IPS DF 6.9 (cell line): ENCODE measurements around the gene VPS72.
A peak's percentile ranks its signal among the peaks of the same experiment; 100 is the strongest.

Experiments
- DNase-seq: peaks from one replicate; pipeline ENCODE4 v3.0.0-alpha.2; 2013; ENCODE audit warnings: low read depth, low spot score
- H3K27ac ChIP-seq: one replicate; pipeline ENCODE4 v1.5.1; 2013; ENCODE audit warnings: low read length, control low read depth
- H3K27me3 ChIP-seq: 2 replicates; pipeline ENCODE4 v1.6.1; 2013; ENCODE audit warnings: mild to moderate bottlenecking, low read length; ENCODE audit not compliant: control insufficient read depth, insufficient read depth
- H3K36me3 ChIP-seq: 2 replicates; pipeline ENCODE4 v1.6.1; 2013; ENCODE audit warnings: low read length; ENCODE audit not compliant: control insufficient read depth, insufficient read depth
- H3K4me1 ChIP-seq: 2 replicates; pipeline ENCODE4 v1.6.1; 2013; ENCODE audit warnings: low read length; ENCODE audit not compliant: control insufficient read depth, insufficient read depth
- H3K4me3 ChIP-seq: 2 replicates; pipeline ENCODE4 v1.5.1; 2013; ENCODE audit warnings: mild to moderate bottlenecking, low read length
- H3K9me3 ChIP-seq: 2 replicates; pipeline ENCODE4 v1.6.1; 2013; ENCODE audit warnings: low read length, inconsistent platforms; ENCODE audit not compliant: control insufficient read depth, insufficient read depth
- WGBS: extraction: QIAGEN DNeasy Blood & Tissue Kit; methylation state at CpG from one replicate; pipeline ENCODE4 v1.1.7; 2013; ENCODE audit warnings: mixed read lengths, missing lambda C conversion rate; ENCODE audit not compliant: insufficient read length, insufficient coverage; 5-methylcytosine and 5-hydroxymethylcytosine counted together

The VPS72 gene, protein sequence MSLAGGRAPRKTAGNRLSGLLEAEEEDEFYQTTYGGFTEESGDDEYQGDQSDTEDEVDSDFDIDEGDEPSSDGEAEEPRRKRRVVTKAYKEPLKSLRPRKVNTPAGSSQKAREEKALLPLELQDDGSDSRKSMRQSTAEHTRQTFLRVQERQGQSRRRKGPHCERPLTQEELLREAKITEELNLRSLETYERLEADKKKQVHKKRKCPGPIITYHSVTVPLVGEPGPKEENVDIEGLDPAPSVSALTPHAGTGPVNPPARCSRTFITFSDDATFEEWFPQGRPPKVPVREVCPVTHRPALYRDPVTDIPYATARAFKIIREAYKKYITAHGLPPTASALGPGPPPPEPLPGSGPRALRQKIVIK

DNA sequence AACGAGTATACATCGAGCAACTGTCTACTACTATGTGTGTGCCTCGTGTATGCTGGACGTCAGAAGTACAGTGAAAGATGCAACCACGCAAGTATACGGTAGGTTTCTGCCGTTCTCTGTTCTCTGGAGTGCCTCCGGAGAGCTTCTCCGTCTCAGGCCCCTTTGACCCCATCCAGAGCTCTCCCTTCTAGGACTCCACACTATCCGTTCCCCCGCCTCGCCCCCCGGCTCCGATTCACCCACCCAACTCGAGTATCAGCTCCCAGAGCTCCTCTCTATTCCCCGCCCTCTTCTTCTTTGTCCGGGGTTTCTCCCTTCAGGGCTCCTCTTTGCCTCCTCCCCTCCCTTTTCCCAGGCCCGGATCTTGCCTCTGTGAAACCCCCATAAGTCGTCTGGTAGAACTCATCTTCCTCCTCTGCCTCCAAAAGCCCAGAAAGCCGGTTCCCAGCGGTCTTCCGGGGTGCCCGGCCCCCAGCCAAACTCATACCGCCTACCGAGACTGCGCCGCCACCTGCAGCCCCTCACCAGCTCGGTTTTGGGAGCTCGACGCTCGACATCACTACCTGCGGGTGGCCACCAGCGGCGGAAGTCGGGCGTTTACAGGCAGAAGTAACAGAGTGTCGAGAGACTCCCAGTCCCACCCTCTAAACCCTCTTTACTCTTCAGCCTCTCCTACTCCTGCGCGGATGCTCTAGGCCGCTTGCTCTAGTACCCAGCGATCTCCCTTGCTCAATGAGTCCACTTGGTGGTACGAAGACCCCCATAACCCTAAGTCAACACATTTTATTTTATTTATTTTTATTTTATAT, at the start of gene VPS72:
Gene VPS72, minus strand, starts transcription at position 561 of the 809 bp plus-strand sequence. Its CDS starts 76 bp downstream, at position 485.
- WGBS: no CpG with 5 or more reads among the region's 42 CpGs
- H3K4me1 ChIP-seq: no peaks in the 10 kb centered on the region
- H3K27me3 ChIP-seq: no peaks in the 10 kb centered on the region
- peak; percentile 66 for DNase-seq
- no peak within 1 kb of the TSS for H3K27ac ChIP-seq
- H3K4me3 ChIP-seq: peak within 1 kb of the TSS; percentile 91
- H3K9me3 ChIP-seq: no peaks in the 10 kb centered on the region
- 0 out of 2 replicates have a peak, but pooled peaks cover 4% of the 10 kb centered on the region for H3K36me3 ChIP-seq

DNA sequence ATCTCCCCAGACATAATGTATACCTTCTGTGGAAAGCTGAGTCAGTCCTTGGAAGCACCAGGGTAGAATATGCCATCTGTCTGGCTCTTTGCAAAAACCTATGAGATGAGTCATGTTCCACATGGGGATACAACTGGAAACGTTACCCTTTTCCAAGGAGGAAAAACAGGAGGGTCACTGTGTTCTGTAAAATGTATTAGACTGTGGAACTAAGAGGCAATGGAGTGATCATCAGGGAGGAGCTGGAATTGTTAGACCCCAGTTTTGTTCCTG, 48.4 kb upstream of the VPS72 start:
- Histone ChIP-seq H3K9me3 (no peaks in the 10 kb centered on the region), H3K27me3 (no peaks in the 10 kb centered on the region), H3K4me1 (no peaks in the 10 kb centered on the region), H3K36me3 (peaks cover 42% of the 10 kb centered on the region; the same call in 1 of the 2 replicates), H3K27ac (no peak overlapping the region), H3K4me3 (no peak overlapping the region)
- no peak for DNase-seq
- no CpG with 5 or more reads among the region's 1 CpG for WGBS

DNA sequence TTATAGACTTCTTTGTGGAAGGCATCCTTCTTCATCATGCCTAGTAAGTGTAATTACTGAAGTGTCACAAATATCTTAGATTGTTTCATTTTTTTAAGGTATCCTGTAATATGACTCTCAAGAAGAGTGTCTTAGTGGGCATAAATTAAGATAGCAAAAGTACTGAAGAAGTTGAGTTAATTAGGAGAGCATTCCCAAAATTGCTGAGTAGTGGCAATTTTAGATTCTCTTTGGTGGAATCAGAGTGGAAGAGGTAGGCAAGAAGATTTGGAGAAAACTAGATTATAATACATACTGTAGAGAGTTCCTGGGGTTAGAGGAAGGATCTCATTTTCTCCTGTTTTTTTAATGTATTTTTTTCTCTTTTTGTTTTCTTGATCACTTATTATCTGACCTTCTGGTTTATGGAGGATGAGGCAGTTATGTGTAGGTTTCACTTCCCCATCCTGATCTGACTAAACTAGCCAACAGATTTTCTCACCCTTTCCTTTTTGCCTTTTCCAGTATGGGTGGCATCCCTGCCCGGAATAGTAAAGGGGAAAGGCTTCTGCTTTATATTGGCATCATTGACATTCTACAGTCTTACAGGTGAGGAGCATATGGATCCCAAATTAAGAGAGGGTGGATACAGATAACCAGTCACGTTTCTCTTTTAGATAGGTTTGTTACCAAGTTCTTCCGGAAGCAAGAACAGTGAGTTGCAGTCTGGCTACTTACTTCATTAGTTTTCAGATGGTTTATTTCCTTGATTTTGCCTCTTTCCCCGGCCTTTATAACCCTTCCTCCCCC, 47.9 kb upstream of the VPS72 start:
- Histone ChIP-seq H3K27ac (no peak overlapping the region), H3K9me3 (no peaks in the 10 kb centered on the region), H3K4me3 (no peak overlapping the region), H3K36me3 (peaks cover 37% of the 10 kb centered on the region; the same call in 1 of the 2 replicates), H3K4me1 (no peaks in the 10 kb centered on the region), H3K27me3 (no peaks in the 10 kb centered on the region)
- DNase-seq: no peak
- WGBS: no CpG with 5 or more reads among the region's 4 CpGs

DNA sequence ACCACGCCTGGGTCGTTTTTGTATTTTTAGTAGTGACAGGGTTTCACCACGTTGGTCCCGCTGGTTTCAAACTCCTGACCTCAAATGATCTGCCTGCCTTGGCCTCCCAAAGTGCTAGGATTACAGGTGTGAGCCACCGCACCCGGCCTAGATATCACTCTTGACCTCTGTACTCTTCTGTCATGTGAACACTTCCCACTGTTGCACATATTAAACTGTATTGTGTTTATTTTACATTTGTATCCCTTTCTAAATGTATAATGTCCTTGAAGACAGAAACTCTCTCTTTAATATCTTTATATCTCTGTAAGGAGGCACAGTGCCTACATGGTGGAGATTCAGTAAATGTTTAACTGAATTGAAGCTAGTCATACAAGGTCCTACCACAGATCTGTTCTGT, 45.2 kb upstream of the VPS72 start:
- H3K27ac ChIP-seq: no peak overlapping the region
- no peaks in the 10 kb centered on the region for H3K9me3 ChIP-seq
- no peaks in the 10 kb centered on the region for H3K27me3 ChIP-seq
- H3K4me3 ChIP-seq: no peak overlapping the region
- H3K36me3 ChIP-seq: peaks cover 33% of the 10 kb centered on the region; the same call in 1 of the 2 replicates
- H3K4me1 ChIP-seq: no peaks in the 10 kb centered on the region
- no CpG with 5 or more reads among the region's 6 CpGs for WGBS
- DNase-seq: no peak

DNA sequence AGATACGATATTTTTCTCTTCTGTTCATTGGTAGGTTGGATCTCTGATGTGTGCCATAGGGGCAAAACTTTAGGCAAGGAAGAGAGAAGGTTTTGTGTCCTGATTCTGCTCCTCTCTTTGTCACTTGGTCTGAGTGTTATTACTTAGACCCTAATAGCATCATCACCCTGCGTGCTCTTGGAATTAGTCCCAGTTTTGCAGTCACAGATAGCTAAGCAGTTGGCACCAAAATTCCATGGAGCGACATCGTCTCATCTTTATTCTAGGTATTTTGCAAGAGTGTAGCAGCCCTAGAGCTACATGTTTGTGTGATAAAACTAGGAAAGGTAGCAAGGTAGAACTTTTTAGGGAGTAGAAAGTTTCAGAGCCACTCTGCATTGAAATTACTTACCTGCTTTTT, 32.1 kb upstream of the VPS72 start:
- Histone ChIP-seq H3K4me3 (no peak overlapping the region), H3K27ac (no peak overlapping the region), H3K4me1 (no peaks in the 10 kb centered on the region), H3K36me3 (no peaks in the 10 kb centered on the region), H3K27me3 (no peaks in the 10 kb centered on the region), H3K9me3 (no peaks in the 10 kb centered on the region)
- DNase-seq: no peak
- no CpG with 5 or more reads among the region's 4 CpGs for WGBS

DNA sequence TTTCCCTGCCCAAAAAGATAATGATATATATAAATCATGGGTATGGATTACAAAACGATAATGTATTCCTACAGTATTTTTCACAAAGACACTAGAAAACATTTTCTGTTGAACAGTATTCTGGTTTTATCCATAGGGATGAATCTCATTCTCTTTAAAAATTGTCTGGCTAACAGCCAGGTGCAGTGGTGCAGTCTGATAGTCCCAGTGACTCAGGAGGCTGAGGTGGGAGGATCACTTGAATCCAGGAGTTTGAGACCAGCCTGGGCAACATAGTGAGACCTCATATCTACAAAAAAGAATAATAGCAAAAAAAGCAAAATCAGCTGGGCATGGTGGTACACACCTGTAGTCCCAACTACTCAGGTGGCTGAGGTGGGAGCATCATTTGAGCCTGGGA, 31.6 kb upstream of the VPS72 start:
- no CpG with 5 or more reads among the region's 1 CpG for WGBS
- Histone ChIP-seq H3K4me1 (no peaks in the 10 kb centered on the region), H3K9me3 (no peaks in the 10 kb centered on the region), H3K27me3 (no peaks in the 10 kb centered on the region), H3K27ac (no peak overlapping the region), H3K4me3 (no peak overlapping the region), H3K36me3 (no peaks in the 10 kb centered on the region)
- no peak for DNase-seq

DNA sequence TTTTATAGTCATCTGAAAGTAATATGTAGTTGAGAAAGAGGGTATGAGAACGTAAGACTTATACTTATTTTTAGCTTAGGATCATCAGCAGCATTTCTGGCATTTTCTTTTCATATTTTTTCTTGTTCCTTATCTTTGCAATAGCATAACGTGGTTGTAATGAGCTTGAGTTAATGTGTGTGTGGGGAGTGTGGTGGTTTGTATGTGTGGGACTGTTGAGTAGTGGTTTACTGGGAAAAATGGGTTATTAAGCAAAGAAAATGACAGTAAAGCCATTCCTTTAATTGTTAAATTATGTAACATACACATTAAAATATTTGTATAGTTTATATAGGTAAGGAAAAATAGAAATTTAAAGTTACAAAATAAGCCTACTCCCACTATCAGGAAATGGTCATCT, 23.6 kb upstream of the VPS72 start:
- Histone ChIP-seq H3K4me3 (no peak overlapping the region), H3K9me3 (no peaks in the 10 kb centered on the region), H3K4me1 (no peaks in the 10 kb centered on the region), H3K36me3 (no peaks in the 10 kb centered on the region; the same call in 1 of the 2 replicates), H3K27me3 (no peaks in the 10 kb centered on the region), H3K27ac (no peak overlapping the region)
- 100% methylated on average over 1 of the region's 2 CpGs for WGBS
- no peak for DNase-seq

DNA sequence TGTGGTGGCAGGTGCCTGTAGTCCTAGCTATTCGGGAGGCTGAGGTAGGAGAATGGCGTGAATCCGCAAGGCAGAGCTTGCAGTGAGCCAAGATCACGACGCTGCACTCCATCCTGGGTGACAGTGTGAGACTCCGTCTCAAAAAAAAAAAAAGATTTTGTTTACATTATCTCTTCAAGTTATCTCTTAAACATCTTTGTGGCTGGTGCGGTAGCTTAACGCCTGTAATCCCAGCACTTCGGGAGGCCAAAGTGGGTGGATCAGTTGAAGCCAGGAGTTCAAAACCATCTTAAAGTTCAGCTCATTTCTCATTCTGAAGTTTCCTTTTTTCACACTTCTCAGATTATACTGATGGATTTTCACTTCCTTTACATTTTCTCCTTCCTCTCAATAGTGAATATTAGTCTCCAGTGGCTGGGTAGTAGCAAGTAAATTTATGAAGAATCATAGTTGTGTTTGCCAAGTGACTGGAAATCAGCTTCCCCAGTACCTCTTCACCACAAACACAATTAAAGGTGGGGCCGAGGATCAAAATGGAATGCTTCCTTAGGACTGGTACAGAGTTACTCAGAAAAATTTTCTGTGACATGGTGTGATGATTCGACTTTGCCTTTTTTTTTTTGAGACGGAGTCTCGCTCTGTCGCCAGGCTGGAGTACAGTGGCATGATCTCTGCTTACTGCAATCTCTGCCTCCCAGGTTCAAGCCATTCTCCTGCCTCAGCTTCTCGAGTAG, 22.1 kb upstream of the VPS72 start:
- no peak for DNase-seq
- H3K4me3 ChIP-seq: no peak overlapping the region
- no CpG with 5 or more reads among the region's 15 CpGs for WGBS
- no peaks in the 10 kb centered on the region; the same call in 1 of the 2 replicates for H3K36me3 ChIP-seq
- no peak overlapping the region for H3K27ac ChIP-seq
- H3K4me1 ChIP-seq: no peaks in the 10 kb centered on the region
- no peaks in the 10 kb centered on the region for H3K9me3 ChIP-seq
- H3K27me3 ChIP-seq: no peaks in the 10 kb centered on the region

DNA sequence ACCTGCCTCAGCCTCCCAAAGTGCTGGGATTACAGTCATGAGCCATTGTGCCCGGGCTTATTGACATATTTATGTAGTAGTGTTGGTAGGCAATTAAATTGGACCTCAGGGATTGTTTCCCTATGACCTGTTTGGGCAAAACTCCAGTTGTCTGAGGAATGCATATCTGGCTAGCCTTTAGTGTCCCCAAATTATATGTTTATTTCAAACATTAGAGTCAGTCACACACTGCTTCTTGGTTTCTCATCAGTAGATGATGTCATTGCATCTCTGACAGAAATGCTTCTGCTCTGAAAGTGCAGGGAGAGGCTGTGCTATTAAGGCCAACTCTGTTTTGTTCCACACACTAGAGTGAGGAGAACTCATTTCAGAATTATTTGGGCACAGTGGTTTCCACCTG, 20.8 kb upstream of the VPS72 start:
- Histone ChIP-seq H3K27ac (no peak overlapping the region), H3K9me3 (no peaks in the 10 kb centered on the region), H3K36me3 (no peaks in the 10 kb centered on the region; the same call in 1 of the 2 replicates), H3K4me1 (no peaks in the 10 kb centered on the region), H3K27me3 (no peaks in the 10 kb centered on the region), H3K4me3 (no peak overlapping the region)
- WGBS: no CpG with 5 or more reads among the region's 1 CpG
- no peak for DNase-seq
